HG02623 (cell line): Measurements from ENCODE around the gene KRTAP24-1.

Source experiments
- ATAC-seq: cut with Tn5 transposase; IDR thresholded peaks from one replicate; pipeline ENCODE4 v1.9.1; 2021; ENCODE audit warnings: moderate library complexity; ENCODE audit not compliant: unreplicated experiment

The KRTAP24-1 gene, protein sequence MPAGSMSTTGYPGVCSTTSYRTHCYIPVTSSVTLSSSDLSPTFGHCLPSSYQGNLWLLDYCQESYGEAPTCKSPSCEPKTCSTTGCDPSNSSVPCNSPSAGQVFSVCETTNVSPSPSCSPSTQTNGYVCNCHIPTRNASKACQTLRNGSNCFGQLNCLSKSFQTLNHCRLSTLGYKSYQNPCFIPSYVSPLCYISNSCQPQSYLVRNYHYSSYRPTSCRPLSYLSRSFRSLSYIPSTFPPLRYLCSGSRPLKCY

GRCh38 chr21:30282850-30283249 lies at the start of gene KRTAP24-1:
TSS of gene KRTAP24-1 (minus strand) at chr21:30282950. CDS start at chr21:30282932, 18 bp downstream.
- no peak for ATAC-seq

GRCh38 chr21:30329203-30329875 lies 46.6 kb upstream of the KRTAP24-1 start:
- ATAC-seq: no peak

DNA sequence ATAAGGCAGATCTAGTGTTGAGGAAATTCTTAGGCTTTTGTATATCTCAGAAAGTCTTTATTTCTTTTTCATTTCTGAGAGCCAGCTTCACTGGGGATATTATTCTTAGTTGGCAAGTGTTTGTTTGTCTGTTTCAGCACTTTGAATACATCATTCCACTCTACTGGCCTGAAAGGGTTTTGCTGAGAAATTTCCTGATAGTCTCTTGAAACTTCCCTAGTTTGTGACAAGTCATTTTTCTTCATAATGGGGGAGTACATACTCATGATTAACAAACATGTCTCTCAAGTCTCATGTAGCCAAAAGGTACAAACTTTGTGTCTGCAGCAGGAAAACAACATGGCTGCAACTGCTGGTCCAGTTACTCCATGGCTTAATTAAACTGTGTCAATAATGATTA lies 43.6 kb upstream of the KRTAP24-1 start:
- no peak for ATAC-seq

DNA sequence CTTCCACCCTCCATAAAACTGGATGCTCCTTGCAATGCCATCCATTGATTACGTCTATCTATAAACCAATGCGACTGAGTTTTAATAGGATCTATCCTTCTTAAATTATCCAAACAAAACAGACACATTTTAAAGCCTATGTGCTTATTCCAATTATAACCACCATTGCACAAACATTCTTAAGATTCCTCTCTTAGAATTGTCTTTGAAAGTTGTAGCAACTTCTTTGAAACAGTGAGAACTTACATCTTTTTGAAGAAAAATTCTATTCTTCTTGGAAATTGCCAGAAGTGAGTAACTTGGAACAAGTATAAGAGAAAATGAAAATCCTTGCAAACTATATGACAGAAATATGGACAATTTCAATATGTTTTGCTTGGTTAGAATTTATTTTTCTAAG lies 37.5 kb upstream of the KRTAP24-1 start, which contains the start of gene KRTAP26-1:
Gene KRTAP26-1 (minus strand): TSS at position 101 of the 400 bp plus-strand sequence. CDS start 280 bp downstream, outside the sequence.
- no peak for ATAC-seq

DNA sequence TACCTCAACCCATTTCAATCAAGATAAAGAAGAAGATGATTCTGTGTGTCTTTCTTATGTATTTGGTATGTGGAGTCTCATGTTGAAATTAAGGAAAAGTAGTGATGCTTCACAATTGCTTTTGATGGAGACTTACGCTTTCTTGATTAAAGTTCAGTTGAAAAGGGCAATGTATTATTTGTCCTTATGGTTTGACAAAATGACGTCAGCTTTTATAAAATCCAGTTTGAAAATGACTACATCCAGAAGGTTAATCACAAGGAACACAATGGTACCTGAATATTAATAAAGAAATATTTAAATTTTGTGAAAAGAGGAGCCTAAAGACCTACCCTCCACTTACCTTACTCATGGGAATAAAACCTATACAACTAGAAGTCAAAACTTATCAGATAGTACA lies 33.0 kb upstream of the KRTAP24-1 start:
- ATAC-seq: no peak

- no peak for ATAC-seq
Observed at GRCh38 chr21:30306884-30307283, 24.1 kb upstream of the KRTAP24-1 start.

- ATAC-seq: no peak
Observed at GRCh38 chr21:30305136-30305535, 22.4 kb upstream of the KRTAP24-1 start.

- no peak for ATAC-seq
Observed at GRCh38 chr21:30289215-30289614, 6.5 kb upstream of the KRTAP24-1 start, which contains the start of gene KRTAP25-1. TSS of gene KRTAP25-1 (minus strand) at chr21:30289514. CDS start at chr21:30289490, 24 bp downstream.

- ATAC-seq: no peak
Observed at GRCh38 chr21:30271611-30272010, 11.1 kb downstream of the KRTAP24-1 start.

GRCh38 chr21:30271156-30271555 lies 11.6 kb downstream of the KRTAP24-1 start:
- ATAC-seq: no peak

- ATAC-seq: no peak
Observed at GRCh38 chr21:30269803-30270530, 12.8 kb downstream of the KRTAP24-1 start.

GRCh38 chr21:30268608-30269197 lies 14.0 kb downstream of the KRTAP24-1 start:
- no peak for ATAC-seq

GRCh38 chr21:30257773-30258172 lies 25.0 kb downstream of the KRTAP24-1 start:
- ATAC-seq: no peak

- ATAC-seq: no peak
Observed at GRCh38 chr21:30256100-30256499, 26.6 kb downstream of the KRTAP24-1 start.

GRCh38 chr21:30255679-30256078 lies 27.1 kb downstream of the KRTAP24-1 start:
- ATAC-seq: no peak

DNA sequence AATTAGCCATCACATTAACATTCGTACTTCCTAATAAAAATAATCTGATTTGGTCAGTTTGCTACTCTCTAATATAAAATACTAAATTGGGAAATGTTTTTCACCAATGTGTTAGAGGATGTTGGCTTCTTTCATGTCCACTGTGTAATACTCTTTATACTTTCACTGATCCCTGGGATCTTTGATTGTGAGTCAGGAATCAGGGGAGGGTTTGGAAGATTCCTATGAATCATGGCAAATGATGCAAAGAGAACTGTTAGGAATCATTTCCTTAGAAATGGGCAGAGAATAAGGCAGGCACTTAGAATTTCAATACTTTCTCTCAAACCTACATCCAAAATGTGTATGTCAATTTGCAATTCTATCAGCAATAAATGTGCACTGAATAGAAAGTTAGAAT lies 31.0 kb downstream of the KRTAP24-1 start:
- no peak for ATAC-seq

DNA sequence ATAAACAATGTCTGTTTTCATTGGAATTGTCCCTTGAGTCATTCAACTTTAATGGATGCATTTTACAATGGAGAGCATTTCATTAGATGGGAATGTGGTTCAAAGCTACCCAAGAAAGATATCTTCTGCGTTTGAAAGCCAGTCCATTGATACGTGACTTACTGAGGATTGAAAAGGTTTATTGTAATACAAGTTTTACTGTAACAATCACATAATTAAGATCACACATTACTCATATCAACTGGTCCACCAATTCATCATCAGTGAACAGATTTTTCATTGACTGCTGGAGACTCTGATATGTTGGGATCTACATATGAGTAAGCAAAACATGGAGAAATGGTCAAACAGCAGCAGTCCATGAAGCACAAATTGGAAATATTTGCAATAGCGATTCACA lies 32.8 kb downstream of the KRTAP24-1 start:
- no peak for ATAC-seq

- no peak for ATAC-seq
Observed at GRCh38 chr21:30248844-30249243, 33.9 kb downstream of the KRTAP24-1 start.

GRCh38 chr21:30245061-30245460 lies 37.7 kb downstream of the KRTAP24-1 start:
- no peak for ATAC-seq

- ATAC-seq: no peak
Observed at GRCh38 chr21:30243691-30244090, 39.1 kb downstream of the KRTAP24-1 start.

GRCh38 chr21:30240661-30241060 lies 42.1 kb downstream of the KRTAP24-1 start:
- ATAC-seq: no peak
